ENCODE measurements around the gene TMEM129.
"Not testable (repeated sequence)": the region's sequence is repeated elsewhere in the genome, so short reads cannot be mapped to it uniquely, and the experiment has no call there.

TMEM129 gene

DNA sequence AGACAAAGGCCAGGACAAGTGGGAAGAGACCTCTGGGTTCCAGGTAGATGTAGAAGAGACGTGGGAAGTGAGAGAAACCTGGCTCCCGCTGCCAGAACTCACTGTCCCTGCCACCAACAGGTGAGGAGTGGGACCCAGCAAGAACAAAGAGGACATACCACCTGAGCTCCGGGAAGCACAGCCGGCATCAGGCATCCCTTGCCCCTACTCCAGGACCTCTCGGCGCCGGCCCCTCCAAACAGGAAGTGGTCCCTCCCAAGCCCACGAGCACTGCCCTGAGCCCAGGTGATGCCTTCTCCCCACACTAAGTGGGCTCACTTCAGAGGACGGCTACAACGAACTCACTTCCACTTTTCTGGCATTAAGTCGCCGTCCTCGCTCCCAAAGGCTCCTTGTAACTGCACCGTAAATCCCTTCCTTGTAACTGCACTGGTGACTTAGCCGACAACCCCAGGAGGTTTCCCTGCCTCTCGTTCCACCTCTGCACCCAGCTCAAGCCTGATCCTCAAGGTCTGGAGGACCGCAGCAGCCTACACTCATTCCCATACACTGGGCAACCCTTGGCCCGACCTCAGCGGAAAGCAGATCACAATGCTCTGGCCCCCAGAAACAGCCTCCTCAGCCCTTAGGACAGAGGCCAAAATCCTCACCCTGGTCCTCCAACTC is 45.9 kb downstream of the TMEM129 start:
- no peak for DNase-seq (ENCODE audit: low read depth)
- H3K4me3 ChIP-seq (ENCODE audit: low read depth, low read length), result no peak overlapping the region
- no peak for TF ChIP-seq MYC (IDR thresholded peaks at IDR 0.05; ENCODE audit: low read depth, low read length)
- TF ChIP-seq MAX (IDR thresholded peaks at IDR 0.05; ENCODE audit: low read depth, low read length), result no peak
- TF ChIP-seq POLR2A (IDR thresholded peaks at IDR 0.05; ENCODE audit: extremely low read depth, insufficient read length), result no peak
- no peak for TF ChIP-seq CTCF (IDR thresholded peaks at IDR 0.05; ENCODE audit: low read depth, low read length)

DNA sequence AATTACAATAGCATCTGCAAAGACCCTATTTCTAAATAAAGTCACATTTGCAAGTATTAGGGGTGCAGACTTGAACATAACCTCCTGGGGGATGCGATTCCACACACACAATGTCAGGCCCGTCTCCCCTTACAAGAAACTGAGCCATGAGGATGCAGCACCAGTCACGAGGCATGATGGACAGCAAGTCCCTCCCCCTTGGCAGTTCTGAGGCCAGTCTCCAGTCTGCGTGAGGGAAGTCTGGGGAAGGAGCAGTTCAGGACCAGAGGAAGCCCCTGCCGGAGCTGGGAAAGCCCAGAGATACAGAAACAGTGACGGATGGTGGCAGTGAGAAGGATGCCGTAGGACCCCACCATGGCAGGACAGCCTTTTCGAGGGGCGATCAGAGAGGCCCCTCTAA is 46.4 kb downstream of the TMEM129 start:
- TF ChIP-seq CTCF (IDR thresholded peaks at IDR 0.05; ENCODE audit: low read depth, low read length) (no peak), MYC (IDR thresholded peaks at IDR 0.05; ENCODE audit: low read depth, low read length) (no peak), POLR2A (IDR thresholded peaks at IDR 0.05; ENCODE audit: extremely low read depth, insufficient read length) (no peak), MAX (IDR thresholded peaks at IDR 0.05; ENCODE audit: low read depth, low read length) (no peak)
- no peak for DNase-seq (ENCODE audit: low read depth)
- H3K4me3 ChIP-seq (ENCODE audit: low read depth, low read length), result no peak overlapping the region

- DNase-seq (ENCODE audit: low read depth), result no peak
- TF ChIP-seq MYC (IDR thresholded peaks at IDR 0.05; ENCODE audit: low read depth, low read length), result no peak
- no peak for TF ChIP-seq CTCF (IDR thresholded peaks at IDR 0.05; ENCODE audit: low read depth, low read length)
- no peak for TF ChIP-seq MAX (IDR thresholded peaks at IDR 0.05; ENCODE audit: low read depth, low read length)
- TF ChIP-seq POLR2A (IDR thresholded peaks at IDR 0.05; ENCODE audit: extremely low read depth, insufficient read length), result no peak
Measured at GRCh38 chr4:1673671-1674070, 47.5 kb downstream of the TMEM129 start.

DNA sequence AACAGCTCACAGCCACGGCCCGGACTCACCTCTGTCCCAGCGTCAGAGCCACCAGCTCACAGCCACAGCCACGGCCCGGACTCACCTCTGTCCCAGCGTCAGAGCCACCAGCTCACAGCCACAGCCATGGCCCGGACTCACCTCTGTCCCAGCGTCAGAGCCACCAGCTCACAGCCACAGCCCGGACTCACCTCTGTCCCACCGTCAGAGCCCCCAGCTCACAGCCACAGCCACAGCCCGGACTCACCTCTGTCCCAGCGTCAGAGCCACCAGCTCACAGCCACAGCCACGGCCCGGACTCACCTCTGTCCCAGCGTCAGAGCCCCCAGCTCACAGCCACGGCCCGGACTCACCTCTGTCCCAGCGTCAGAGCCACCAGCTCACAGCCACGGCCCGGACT is 50.1 kb downstream of the TMEM129 start:
- not testable (repeated sequence) for H3K4me3 ChIP-seq (ENCODE audit: low read depth, low read length); DNase-seq (ENCODE audit: low read depth)

More at GRCh38 chr4:1673671-1674070, 47.5 kb downstream of the TMEM129 start:
- no peak overlapping the region for H3K4me3 ChIP-seq (ENCODE audit: low read depth, low read length)

DNA sequence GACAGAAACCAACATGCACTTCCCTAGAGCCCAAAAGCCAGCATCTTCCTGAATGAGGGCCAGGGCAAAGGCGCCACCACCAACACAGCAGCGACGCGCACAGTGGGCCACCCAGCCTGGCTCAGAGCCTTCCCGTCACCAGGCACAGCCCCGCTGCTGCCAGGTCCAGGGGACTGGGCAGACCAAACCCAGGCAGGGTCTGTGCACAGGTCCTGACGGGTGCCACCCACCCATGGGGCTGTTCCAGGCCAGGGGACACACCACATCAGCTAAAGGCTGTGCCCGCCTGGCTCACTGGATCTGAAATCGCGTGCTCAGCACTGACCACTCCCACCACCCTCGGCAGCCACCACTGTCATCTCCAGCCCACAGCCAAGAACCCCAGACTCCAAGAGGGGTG is 50.8 kb downstream of the TMEM129 start:
- TF ChIP-seq MYC (IDR thresholded peaks at IDR 0.05; ENCODE audit: low read depth, low read length) (no peak), POLR2A (IDR thresholded peaks at IDR 0.05; ENCODE audit: extremely low read depth, insufficient read length) (no peak), CTCF (IDR thresholded peaks at IDR 0.05; ENCODE audit: low read depth, low read length) (no peak), MAX (IDR thresholded peaks at IDR 0.05; ENCODE audit: low read depth, low read length) (no peak)
- DNase-seq (ENCODE audit: low read depth), result no peak
- no peak overlapping the region for H3K4me3 ChIP-seq (ENCODE audit: low read depth, low read length)

DNA sequence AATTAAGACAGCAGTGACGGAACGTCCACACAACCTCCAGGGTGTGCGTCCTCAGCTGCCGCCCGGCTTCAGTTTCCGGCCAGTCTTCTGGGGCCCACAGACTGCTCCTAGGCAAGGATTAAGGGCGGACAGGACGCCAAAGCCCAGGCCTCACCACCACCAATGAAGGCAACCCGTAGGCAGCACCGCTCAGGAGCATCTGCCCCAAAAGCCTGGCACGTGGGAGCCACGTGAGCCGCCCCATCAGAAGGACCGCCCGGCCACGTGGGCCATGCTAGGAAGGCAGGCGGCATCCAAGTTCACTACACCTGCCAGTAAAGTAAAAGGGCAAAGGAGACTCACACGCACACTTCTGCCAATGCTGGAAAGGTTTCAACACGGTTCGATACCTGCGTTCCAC is 51.3 kb downstream of the TMEM129 start:
- H3K4me3 ChIP-seq (ENCODE audit: low read depth, low read length), result no peak overlapping the region
- TF ChIP-seq CTCF (IDR thresholded peaks at IDR 0.05; ENCODE audit: low read depth, low read length) (no peak), MYC (IDR thresholded peaks at IDR 0.05; ENCODE audit: low read depth, low read length) (no peak), POLR2A (IDR thresholded peaks at IDR 0.05; ENCODE audit: extremely low read depth, insufficient read length) (no peak), MAX (IDR thresholded peaks at IDR 0.05; ENCODE audit: low read depth, low read length) (no peak)
- DNase-seq (ENCODE audit: low read depth), result no peak

Data from NB4 (cell line).